Measurements from ENCODE around the gene C1orf87.

- no peak for TF ChIP-seq POLR2A (IDR thresholded peaks at IDR 0.05)
- no peak for TF ChIP-seq CTCF (IDR thresholded peaks at IDR 0.05)
Measured at GRCh38 chr1:60059468-60059867, 14.1 kb downstream of the C1orf87 start.
